ENCODE data around the gene ZNF276. TPM values are rescaled to one million over a fixed set of nuclear protein-coding genes. Genes with fewer than 3 reads are reported as not detected.

The ZNF276 gene
- polyA plus RNA-seq, 3 donors = 2.2 to 54.5 (median 3.2) TPM

DNA sequence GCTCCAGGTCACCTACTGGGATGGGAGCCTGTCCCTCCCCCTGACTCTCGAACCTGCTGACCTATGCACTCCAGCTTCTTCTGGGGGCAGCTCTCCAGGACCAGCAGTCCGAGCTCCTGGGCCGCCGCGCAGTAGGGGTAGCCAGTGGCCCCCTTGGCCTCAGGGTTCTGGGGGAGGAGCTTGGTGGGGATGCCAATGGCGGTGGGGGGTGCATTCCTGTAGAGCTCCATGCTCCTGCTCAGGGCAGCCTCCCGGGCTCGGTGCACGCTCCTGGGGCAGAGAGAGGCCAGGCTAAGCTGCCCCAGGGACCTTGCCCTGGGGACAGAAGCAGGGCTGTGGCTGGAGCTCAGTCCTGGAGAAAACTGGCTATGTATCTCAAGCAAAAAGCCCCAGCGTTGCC, 12.2 kb upstream of the ZNF276 start:
- peaks cover 17 to 20% of the 10 kb centered on the region in 2 donors for H3K4me1 ChIP-seq (ENCODE audit: control insufficient read depth in 1 of 2, insufficient read depth in 2 of 2, low read length in 2 of 2)
- TF ChIP-seq, protein P1, sequence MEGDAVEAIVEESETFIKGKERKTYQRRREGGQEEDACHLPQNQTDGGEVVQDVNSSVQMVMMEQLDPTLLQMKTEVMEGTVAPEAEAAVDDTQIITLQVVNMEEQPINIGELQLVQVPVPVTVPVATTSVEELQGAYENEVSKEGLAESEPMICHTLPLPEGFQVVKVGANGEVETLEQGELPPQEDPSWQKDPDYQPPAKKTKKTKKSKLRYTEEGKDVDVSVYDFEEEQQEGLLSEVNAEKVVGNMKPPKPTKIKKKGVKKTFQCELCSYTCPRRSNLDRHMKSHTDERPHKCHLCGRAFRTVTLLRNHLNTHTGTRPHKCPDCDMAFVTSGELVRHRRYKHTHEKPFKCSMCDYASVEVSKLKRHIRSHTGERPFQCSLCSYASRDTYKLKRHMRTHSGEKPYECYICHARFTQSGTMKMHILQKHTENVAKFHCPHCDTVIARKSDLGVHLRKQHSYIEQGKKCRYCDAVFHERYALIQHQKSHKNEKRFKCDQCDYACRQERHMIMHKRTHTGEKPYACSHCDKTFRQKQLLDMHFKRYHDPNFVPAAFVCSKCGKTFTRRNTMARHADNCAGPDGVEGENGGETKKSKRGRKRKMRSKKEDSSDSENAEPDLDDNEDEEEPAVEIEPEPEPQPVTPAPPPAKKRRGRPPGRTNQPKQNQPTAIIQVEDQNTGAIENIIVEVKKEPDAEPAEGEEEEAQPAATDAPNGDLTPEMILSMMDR (IDR thresholded peaks at IDR 0.05) = no peak
- no peak overlapping the region for H3K4me3 ChIP-seq (replicated peaks in 1 of 3; ENCODE audit: low read depth in 2 of 3, low read length in 3 of 3)
- intact Hi-C loops (cut with micrococcal nuclease) = no loop called here
- H3K36me3 ChIP-seq (replicated peaks in 1 of 2; ENCODE audit: control insufficient read depth in 1 of 2, insufficient read depth in 2 of 2, low read length in 2 of 2) = peaks cover 9 to 18% of the 10 kb centered on the region in 2 donors
- H3K4me2 ChIP-seq (replicated peaks; ENCODE audit: extremely low read depth, low read length, poor library complexity, severe bottlenecking) = no peak overlapping the region
- no peak overlapping the region for H2AFZ ChIP-seq (ENCODE audit: insufficient read depth, low read depth, low read length, poor library complexity, severe bottlenecking)
- H3K27me3 ChIP-seq (ENCODE audit: control insufficient read depth in 2 of 2, insufficient read depth in 2 of 2, low read length in 2 of 2) = peaks cover 0 to 12% of the 10 kb centered on the region in 2 donors
- no peak overlapping the region for H3K27ac ChIP-seq (ENCODE audit: low read depth in 1 of 2, low read length in 2 of 2)
- H3K36me3 Mint-ChIP-seq = peaks cover 7 to 23% of the 10 kb centered on the region in 2 donors
- no peaks in the 10 kb centered on the region for H4K20me1 ChIP-seq (ENCODE audit: insufficient read depth, low read length)
- H3K27me3 Mint-ChIP-seq (ENCODE audit: low read depth in 3 of 3) = peaks cover 14 to 26% (median 24%) of the 10 kb centered on the region in 3 donors
- no peak overlapping the region for H3K27ac Mint-ChIP-seq
- H3K9ac ChIP-seq (ENCODE audit: insufficient read depth, low read length, poor library complexity, severe bottlenecking) = no peak overlapping the region
- 94% methylated on average over 10 of the region's 10 CpGs for WGBS (ENCODE audit: insufficient coverage)
- no peak overlapping the region for H3K4me3 Mint-ChIP-seq
- DNase-seq = no peak
- H3K9me3 ChIP-seq (replicated peaks in 1 of 2; ENCODE audit: control insufficient read depth in 1 of 2, insufficient read depth in 1 of 2, low read length in 2 of 2) = no peaks in the 10 kb centered on the region
- H3K9me3 Mint-ChIP-seq = peaks cover 0 to 2% (median 0%) of the 10 kb centered on the region in 7 donors
- no peaks in the 10 kb centered on the region for H3K79me2 ChIP-seq (ENCODE audit: insufficient read depth, low read length)
- H3K4me1 Mint-ChIP-seq = peaks cover 13% of the 10 kb centered on the region

DNA sequence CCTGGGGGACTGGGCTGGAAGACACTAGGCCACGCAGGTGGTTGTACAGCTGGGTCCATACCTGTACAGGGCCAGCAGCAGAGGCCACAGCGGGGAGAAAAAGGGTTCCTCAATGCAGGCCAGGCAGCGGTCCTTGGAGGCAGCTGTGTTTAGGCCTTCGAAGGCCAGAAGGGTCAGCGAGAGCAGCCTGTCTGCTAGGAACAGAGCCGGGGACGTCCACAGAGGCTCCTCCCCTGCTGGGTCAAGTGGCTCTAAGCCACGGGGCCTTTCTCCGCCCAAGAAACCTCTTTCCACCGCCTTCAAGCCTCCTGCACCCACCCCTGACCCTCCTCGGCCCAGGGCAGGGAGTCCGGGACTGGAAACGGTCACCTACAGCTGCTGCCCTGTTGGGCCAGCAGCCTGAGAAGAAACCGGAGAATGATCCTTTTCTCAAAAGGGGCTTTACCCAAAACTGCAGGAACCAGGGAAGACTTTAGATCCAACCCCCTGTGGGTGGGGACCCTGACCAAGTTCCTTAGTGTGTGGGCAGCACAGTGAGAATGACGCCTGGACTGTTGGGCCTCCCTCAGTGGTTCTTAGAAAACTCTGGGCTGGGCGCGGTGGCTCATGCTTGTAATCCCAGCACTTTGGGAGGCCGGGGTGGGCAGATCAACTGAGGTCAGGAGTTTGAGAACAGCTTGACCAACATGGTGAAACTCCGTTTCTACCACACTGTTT, 11.5 kb upstream of the ZNF276 start:
- Mint-ChIP-seq H3K36me3 (peaks cover 7 to 23% of the 10 kb centered on the region in 2 donors), H3K4me1 (peaks cover 13% of the 10 kb centered on the region), H3K9me3 (peaks cover 0 to 2% (median 0%) of the 10 kb centered on the region in 7 donors), H3K4me3 (no peak overlapping the region), H3K27me3 (ENCODE audit: low read depth in 3 of 3) (peaks cover 11 to 24% (median 24%) of the 10 kb centered on the region in 3 donors), H3K27ac (no peak overlapping the region)
- no peaks in the 10 kb centered on the region for H4K20me1 ChIP-seq (ENCODE audit: insufficient read depth, low read length)
- peaks cover 17 to 20% of the 10 kb centered on the region in 2 donors for H3K4me1 ChIP-seq (ENCODE audit: control insufficient read depth in 1 of 2, insufficient read depth in 2 of 2, low read length in 2 of 2)
- no peak for DNase-seq
- intact Hi-C loops (cut with micrococcal nuclease) = no loop called here
- H3K79me2 ChIP-seq (ENCODE audit: insufficient read depth, low read length) = no peaks in the 10 kb centered on the region
- H3K9ac ChIP-seq (ENCODE audit: insufficient read depth, low read length, poor library complexity, severe bottlenecking) = no peak overlapping the region
- TF ChIP-seq, protein P1 (IDR thresholded peaks at IDR 0.05) = no peak
- H3K4me3 ChIP-seq (replicated peaks in 1 of 3; ENCODE audit: low read depth in 2 of 3, low read length in 3 of 3) = no peak overlapping the region
- peaks cover 0 to 12% of the 10 kb centered on the region in 2 donors for H3K27me3 ChIP-seq (ENCODE audit: control insufficient read depth in 2 of 2, insufficient read depth in 2 of 2, low read length in 2 of 2)
- no peak overlapping the region for H3K27ac ChIP-seq (ENCODE audit: low read depth in 1 of 2, low read length in 2 of 2)
- no peak overlapping the region for H2AFZ ChIP-seq (ENCODE audit: insufficient read depth, low read depth, low read length, poor library complexity, severe bottlenecking)
- 97% methylated on average over 11 of the region's 19 CpGs for whole genome bisulfite sequencing (ENCODE audit: insufficient coverage)
- no peak overlapping the region for H3K4me2 ChIP-seq (replicated peaks; ENCODE audit: extremely low read depth, low read length, poor library complexity, severe bottlenecking)
- peaks cover 9 to 18% of the 10 kb centered on the region in 2 donors for H3K36me3 ChIP-seq (replicated peaks in 1 of 2; ENCODE audit: control insufficient read depth in 1 of 2, insufficient read depth in 2 of 2, low read length in 2 of 2)
- no peaks in the 10 kb centered on the region for H3K9me3 ChIP-seq (replicated peaks in 1 of 2; ENCODE audit: control insufficient read depth in 1 of 2, insufficient read depth in 1 of 2, low read length in 2 of 2)

All from CD14-positive monocyte (primary cell).